ENCODE data around the gene PLK3.
"Not testable (repeated sequence)": the region's sequence is repeated elsewhere in the genome, so short reads cannot be mapped to it uniquely, and the experiment has no call there.

PLK3 gene

DNA sequence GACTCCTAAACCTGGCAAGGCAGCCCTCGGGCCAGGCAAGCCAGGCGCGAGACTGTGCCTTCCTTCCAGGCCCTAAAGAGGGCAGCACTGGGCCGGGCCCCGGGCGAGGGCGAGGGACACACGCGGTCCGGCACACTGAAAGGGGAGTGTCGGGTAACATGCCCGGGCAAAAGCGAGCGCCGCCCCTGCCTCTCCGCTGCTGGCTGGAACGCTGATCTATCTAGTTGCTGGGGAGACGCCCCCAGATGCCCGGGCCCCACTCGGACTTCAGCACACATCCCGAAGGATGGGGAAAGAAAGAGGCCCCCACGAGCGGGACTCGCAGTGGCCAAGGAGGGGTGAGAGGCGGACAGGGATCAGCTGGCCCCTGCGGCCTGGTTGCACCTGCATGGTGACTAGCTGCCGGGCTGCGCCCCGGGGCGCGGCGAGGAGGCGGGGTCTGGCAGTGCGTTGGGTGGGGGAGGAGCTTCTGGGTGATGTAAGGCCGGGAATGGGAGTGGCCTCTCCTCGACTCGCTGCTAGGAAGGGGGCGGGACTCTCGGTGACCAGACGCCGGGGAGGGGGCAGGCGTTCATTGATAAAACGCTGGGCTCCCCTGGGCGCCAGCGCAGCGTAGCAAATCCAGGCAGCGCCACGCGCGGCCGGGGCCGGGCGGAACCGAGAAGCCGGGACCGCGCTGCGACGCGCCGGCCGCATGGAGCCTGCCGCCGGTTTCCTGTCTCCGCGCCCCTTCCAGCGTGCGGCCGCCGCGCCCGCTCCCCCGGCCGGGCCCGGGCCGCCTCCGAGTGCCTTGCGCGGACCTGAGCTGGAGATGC lies at the start of gene PLK3:
PLK3 (plus strand) TSS at position 608 of the 815 bp plus-strand sequence; CDS start at position 695, 87 bp downstream.
- DNase-seq (ENCODE audit: insufficient read length, low spot score) = peak; percentile 96
- TF ChIP-seq, protein P1, sequence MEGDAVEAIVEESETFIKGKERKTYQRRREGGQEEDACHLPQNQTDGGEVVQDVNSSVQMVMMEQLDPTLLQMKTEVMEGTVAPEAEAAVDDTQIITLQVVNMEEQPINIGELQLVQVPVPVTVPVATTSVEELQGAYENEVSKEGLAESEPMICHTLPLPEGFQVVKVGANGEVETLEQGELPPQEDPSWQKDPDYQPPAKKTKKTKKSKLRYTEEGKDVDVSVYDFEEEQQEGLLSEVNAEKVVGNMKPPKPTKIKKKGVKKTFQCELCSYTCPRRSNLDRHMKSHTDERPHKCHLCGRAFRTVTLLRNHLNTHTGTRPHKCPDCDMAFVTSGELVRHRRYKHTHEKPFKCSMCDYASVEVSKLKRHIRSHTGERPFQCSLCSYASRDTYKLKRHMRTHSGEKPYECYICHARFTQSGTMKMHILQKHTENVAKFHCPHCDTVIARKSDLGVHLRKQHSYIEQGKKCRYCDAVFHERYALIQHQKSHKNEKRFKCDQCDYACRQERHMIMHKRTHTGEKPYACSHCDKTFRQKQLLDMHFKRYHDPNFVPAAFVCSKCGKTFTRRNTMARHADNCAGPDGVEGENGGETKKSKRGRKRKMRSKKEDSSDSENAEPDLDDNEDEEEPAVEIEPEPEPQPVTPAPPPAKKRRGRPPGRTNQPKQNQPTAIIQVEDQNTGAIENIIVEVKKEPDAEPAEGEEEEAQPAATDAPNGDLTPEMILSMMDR (IDR thresholded peaks at IDR 0.05; ENCODE audit: insufficient read depth, missing control alignments) = peak; percentile 71
- FAIRE-seq = no peak

- FAIRE-seq = no peak
- TF ChIP-seq, protein P1 (IDR thresholded peaks at IDR 0.05; ENCODE audit: insufficient read depth, missing control alignments) = no peak
- DNase-seq (ENCODE audit: insufficient read length, low spot score) = no peak
These were observed 42.8 kb upstream of the PLK3 start for GRCh38 chr1:44757420-44757819.

- no peak for DNase-seq (ENCODE audit: insufficient read length, low spot score)
- TF ChIP-seq, protein P1 (IDR thresholded peaks at IDR 0.05; ENCODE audit: insufficient read depth, missing control alignments) = no peak
- FAIRE-seq = no peak
These were observed 41.1 kb upstream of the PLK3 start for GRCh38 chr1:44759077-44759476.

GRCh38 chr1:44760876-44761275 lies 39.3 kb upstream of the PLK3 start:
- FAIRE-seq (no peak), DNase-seq (ENCODE audit: insufficient read length, low spot score) (no peak)

DNA sequence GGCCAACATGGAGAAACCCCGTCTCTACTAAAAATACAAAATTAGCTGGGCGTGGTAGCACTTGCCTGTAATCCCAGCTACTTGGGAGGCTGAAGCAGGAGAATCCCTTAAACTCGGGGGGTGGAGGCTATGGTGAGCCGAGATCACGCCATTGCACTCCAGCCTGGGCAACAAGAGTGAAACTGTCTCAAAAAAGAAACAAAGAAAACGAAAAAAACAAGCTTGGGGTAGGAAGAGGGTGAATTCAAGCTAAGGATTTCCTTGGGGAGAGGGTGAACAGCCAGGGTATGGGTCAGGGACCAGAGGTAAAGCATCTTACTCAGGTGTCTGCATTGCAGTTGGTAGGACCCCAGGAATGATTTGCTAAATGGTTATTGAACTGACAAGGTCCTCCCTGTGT lies 33.8 kb upstream of the PLK3 start:
- DNase-seq (ENCODE audit: insufficient read length, low spot score); FAIRE-seq: not testable (repeated sequence)

More at GRCh38 chr1:44760876-44761275, 39.3 kb upstream of the PLK3 start:
- TF ChIP-seq, protein P1 (IDR thresholded peaks at IDR 0.05; ENCODE audit: insufficient read depth, missing control alignments) = no peak

DNA sequence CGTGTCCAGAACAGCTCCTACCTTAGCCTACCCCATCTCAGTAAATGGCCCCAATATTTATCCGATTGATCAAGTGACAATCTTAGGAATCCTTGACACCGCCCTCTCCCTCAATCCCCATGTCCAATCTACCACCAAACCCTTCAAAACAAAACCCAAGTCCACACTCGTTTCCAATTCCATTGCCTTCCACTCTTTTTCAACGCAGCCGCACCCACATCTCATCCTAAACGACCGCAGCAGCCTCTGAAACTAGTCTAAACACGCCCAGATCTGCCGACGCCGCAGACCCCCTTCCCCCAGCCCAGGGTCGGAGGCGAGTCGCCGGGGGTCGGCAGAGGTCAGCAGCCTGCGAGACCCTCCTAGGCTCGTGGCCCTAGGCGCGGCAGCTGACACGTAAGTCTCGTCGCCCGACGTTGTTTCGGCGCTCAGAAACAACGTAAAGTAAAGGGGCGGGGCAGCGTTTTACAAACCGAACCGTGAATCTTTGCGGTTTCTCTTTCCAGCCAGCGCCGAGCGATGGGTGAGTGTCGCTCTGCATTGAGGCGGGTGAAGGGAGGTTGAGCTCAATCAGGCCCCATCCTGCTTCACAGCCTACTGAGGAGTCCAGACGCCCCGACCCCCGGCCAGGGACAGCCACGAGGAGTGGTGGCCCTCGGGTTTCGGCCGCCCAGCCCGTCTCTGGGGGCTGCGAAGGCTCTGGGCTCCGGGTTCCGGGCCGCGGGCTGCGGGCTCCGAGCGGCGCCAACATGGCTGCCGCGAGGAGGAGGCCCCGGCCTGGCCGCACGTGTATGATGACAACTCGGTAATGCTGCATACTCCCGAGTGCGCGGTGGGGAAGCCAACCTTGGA lies 24.9 kb upstream of the PLK3 start, which contains the start of gene RPS8:
RPS8 (plus strand) TSS at position 463 of the 852 bp plus-strand sequence; CDS start at position 520, 57 bp downstream.
- TF ChIP-seq, protein P1 (IDR thresholded peaks at IDR 0.05; ENCODE audit: insufficient read depth, missing control alignments) = no peak
- DNase-seq (ENCODE audit: insufficient read length, low spot score) = peak; percentile 81
- FAIRE-seq = no peak

DNA sequence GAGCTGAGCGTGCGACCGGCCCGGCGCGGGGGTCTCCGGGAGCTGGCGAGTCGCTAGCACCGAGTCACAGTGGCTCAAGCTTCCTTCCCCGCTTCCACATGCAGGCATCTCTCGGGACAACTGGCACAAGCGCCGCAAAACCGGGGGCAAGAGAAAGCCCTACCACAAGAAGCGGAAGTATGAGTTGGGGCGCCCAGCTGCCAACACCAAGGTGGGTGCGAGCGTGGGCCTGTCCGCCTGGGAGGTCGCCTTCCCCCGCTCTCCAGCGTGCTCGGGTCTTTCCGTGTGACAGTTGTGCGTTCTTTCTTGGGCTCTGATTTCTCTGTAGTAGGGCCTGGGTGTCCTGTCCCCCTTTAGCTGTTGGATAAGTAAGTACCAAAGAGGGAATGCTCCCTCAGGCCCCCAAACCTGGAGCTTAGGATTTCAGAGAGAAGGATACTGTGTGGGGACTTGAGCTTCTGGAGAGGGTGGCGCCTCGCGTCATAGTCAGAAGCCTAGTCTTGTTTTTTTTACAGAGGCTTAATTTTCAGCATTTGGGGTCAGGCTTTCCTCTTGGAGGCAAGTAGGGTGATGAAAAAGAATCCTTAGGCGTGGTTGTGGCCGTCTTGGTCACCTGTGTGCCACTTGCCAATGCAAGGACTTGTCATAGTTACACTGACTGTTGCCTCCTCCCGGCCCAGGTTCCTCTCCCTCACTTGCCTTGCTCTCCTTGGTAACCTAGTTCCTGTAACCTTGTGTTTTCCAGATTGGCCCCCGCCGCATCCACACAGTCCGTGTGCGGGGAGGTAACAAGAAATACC lies 24.0 kb upstream of the PLK3 start:
- FAIRE-seq (no peak), DNase-seq (ENCODE audit: insufficient read length, low spot score) (no peak)

More for the DNA sequence above, 24.0 kb upstream of the PLK3 start:
- TF ChIP-seq, protein P1 (IDR thresholded peaks at IDR 0.05; ENCODE audit: insufficient read depth, missing control alignments) = no peak
